MG63 (cell line): ENCODE measurements around the gene ZFP1. TPM values are rescaled to one million over a fixed set of nuclear protein-coding genes. Genes with fewer than 3 reads are reported as not detected.
A peak's percentile ranks its signal among the peaks of the same experiment; 100 is the strongest.

Experiments
- DNase-seq: peaks from one replicate; pipeline ENCODE4 v3.0.0-alpha.2; 2020
- H3K27me3 ChIP-seq: fragments of 250-450 bp; sonication (Bioruptor Pico); 2 replicates; pipeline ENCODE4 v1.5.1; 2020; ENCODE audit warnings: mild to moderate bottlenecking, moderate library complexity
- H3K36me3 ChIP-seq: fragments of 250-450 bp; sonication (Bioruptor Pico); 2 replicates; pipeline ENCODE4 v1.5.1; 2020; ENCODE audit warnings: mild to moderate bottlenecking, moderate library complexity
- H3K4me3 ChIP-seq: fragments of 250-450 bp; sonication (Bioruptor Pico); 2 replicates; pipeline ENCODE4 v1.5.1; 2020; ENCODE audit warnings: mild to moderate bottlenecking, moderate library complexity
- H3K9me3 ChIP-seq: fragments of 250-450 bp; sonication (Bioruptor Pico); 2 replicates; pipeline ENCODE4 v1.5.1; 2020; ENCODE audit warnings: mild to moderate bottlenecking, moderate library complexity
- total RNA-seq: library from RNA; depleted of rRNA; stranded (reverse); fragments of >200 nt; shearing (Covaris generic); gene quantifications from 2 replicates; pipeline ENCODE4 v1.2.3, GENCODE V29; 2014; ENCODE audit warnings: low replicate concordance

The ZFP1 gene
- total RNA-seq, 1 experiment from 2014 or later = 4.0 TPM

DNA sequence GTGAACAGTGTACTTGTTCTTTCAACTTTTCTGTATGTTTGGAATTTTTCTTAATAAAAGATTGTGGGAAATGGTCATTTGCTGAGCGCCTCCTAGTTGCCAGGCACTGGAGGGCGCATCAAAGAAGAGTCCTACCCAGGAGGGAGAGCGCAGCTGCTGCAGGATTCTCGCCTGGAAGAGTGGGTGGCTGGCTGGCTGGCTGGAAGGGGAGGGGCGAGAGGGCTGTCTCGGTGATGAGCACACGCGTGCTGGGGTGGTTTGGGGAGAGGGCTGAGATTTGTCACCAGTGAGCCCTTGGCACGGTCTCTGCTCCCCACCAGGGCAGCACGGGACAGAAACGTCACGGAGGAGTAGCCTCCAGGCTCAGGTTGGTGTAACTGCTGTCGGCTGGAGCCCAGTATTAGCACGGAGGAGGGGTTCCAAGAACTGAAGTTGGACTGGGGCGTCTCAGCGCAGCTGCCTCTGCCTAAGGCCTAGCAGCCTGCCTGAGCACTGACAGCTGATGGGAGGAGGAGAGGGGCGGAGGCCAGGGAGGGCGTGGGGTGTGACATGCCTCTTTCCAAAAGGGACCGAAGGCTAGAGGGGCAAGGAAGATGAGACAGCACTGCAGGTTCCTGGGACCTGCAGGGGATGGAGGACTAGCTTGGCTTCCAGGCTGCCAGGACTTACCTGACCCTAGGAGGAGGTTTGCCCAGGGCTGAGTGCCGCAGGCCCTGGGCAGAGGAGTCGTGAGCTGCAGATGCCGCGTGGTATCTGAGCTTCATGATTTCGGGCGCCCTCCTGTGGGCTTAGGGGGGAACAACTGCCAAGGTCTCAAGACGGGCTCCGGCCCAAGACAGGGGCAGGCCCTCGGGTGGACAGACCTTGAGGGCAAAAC, 37.4 kb upstream of the ZFP1 start:
- no peak overlapping the region for H3K4me3 ChIP-seq

DNA sequence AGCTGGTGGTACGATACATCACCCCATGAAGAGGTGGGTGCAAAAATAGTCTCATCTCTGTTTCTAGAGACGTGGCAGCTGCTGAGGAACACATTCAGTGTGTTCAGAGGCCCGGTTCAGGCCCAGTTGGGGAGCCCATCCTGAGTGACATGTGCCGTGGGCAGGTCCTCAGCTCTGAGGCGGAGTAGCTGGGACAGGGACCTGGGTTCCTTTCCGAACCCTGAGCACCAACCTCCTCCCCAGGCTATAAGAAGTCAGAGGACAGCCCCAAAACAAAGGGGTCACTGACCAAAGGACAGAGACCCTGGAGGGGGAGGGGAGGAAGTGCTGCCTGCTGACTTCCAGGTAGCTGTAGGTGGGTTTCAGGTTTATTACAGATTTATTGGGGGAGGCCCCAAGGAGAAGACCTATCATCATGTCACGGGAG, 36.8 kb upstream of the ZFP1 start:
- H3K9me3 ChIP-seq = no peaks in the 10 kb centered on the region
- no peak overlapping the region for H3K4me3 ChIP-seq
- DNase-seq = no peak
- H3K27me3 ChIP-seq = no peaks in the 10 kb centered on the region
- no peaks in the 10 kb centered on the region for H3K36me3 ChIP-seq

More for the DNA sequence above, 37.4 kb upstream of the ZFP1 start:
- Histone ChIP-seq H3K36me3 (no peaks in the 10 kb centered on the region), H3K27me3 (no peaks in the 10 kb centered on the region), H3K9me3 (no peaks in the 10 kb centered on the region)
- peak; percentile 85 for DNase-seq

DNA sequence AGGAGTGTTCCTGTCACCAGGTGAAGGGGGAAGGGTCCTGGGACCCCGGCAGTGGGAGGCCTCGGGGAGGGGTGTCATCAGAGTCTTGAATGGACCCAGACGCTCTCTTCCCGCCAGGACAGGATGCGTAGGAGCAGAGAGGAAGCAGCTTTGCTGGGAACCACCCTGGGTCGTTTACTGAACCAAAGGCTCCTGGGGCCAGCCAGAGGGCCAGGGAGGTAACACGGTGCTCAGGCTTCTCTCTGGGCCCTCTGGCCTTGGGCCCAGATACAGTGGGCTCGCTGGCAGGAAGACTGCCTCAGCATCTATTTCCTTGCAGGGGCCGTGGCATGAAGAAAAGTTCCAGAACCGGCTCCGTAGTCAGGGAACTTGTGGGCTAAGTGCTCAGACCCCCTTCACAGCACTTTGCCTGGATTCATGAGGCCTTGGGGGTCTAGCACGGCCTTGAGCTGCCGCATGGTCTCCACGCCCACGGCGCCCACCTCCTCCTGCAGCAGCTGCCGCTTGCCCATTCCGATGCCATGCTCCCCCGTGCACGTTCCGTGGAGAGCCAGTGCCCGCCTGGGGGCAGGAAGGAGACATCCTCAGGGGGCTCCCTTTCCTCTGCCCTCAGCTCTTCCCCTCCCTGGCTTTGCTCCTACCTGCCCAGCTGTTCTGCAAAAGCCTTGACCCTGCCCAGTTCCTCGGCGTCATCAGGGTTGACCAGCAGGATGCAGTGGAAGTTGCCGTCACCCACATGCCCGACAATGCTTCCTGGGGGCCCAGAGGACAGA, 36.2 kb upstream of the ZFP1 start:
- DNase-seq = no peak
- no peak overlapping the region for H3K4me3 ChIP-seq
- H3K27me3 ChIP-seq = no peaks in the 10 kb centered on the region
- no peaks in the 10 kb centered on the region for H3K36me3 ChIP-seq
- no peaks in the 10 kb centered on the region for H3K9me3 ChIP-seq

DNA sequence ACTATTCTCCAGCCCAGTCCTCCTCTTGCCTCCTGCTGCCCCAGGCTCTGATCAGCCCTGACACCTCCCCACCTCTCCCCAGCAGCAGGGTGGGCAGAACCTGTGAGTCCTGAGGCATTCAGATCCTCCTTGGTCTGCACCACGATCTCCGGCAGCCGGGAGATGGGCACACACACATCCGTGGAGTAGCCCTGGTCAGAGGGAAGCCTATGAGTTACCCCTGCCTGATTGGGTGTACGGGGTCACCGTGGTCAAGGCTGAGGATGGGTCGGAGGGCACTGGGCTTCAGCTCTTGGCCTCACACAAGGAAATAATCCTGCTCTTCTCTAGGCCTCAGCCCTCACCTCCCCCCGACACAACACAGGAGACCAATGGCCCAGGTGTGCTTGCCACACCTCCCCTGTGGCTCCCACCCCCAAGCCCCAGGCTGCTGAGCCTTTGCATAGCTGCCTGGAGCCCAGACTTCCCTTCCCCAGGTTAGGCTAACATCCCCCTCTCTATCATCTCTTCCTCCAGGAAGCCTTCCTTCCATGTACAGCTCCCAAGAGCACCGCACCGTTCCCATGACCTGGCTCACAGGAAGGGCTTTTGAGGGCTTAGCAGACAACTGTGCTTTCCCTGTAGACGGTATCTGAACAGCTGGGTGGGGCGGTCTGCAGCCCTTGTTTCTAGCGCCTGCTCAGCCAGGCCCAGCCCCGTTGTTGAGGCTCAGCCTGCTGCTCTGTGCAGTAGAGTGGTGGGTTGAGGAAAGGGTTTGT, 35.4 kb upstream of the ZFP1 start:
- H3K9me3 ChIP-seq = no peaks in the 10 kb centered on the region
- no peak overlapping the region for H3K4me3 ChIP-seq
- no peak for DNase-seq
- no peaks in the 10 kb centered on the region for H3K36me3 ChIP-seq
- H3K27me3 ChIP-seq = no peaks in the 10 kb centered on the region

DNA sequence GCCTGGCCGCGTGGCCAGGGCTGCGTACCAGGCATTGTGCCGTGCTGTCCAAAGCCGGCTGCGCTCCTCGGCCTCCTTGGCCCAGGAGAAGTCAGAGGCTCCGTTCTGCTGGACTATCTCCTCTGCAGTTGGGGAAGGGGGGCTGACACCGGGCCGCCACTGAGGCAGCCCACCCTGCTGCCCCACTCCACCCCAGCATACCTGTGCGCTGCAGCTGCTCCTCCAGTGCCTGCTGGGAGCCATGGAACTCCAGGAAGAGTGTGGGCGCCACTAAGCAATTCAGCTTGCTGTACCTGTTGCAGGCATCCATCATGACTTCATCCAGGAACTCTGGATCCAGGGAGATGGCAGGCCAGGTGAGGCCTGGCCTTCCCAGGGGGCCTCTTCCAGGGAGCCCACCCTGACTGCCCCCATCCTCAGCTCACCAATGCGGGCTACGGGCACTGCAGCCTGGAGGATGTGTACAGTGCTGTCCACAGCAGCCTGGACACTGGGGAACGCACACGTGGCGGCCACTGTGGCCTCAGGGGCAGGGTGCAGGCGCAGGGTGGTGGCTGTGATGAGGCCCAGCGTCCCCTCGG, 34.7 kb upstream of the ZFP1 start:
- Histone ChIP-seq H3K36me3 (no peaks in the 10 kb centered on the region), H3K9me3 (no peaks in the 10 kb centered on the region), H3K4me3 (no peak overlapping the region), H3K27me3 (no peaks in the 10 kb centered on the region)
- no peak for DNase-seq

GRCh38 chr16:75114179-75114945, 34.0 kb upstream of the ZFP1 start:
- Histone ChIP-seq H3K27me3 (no peaks in the 10 kb centered on the region), H3K9me3 (no peaks in the 10 kb centered on the region), H3K4me3 (no peak overlapping the region), H3K36me3 (no peaks in the 10 kb centered on the region)
- DNase-seq = no peak

GRCh38 chr16:75114946-75115825, 33.1 kb upstream of the ZFP1 start:
- no peak for DNase-seq

GRCh38 chr16:75116081-75116910, 32.0 kb upstream of the ZFP1 start, which contains the start of gene LDHD:
Gene LDHD (minus strand): TSS chr16:75116780. CDS start chr16:75116720, 60 bp downstream.
- Histone ChIP-seq H3K36me3 (no peaks in the 10 kb centered on the region), H3K4me3 (no peak within 1 kb of the TSS)
- DNase-seq = peak; percentile 31

More at GRCh38 chr16:75114946-75115825, 33.1 kb upstream of the ZFP1 start:
- H3K36me3 ChIP-seq = no peaks in the 10 kb centered on the region
- no peaks in the 10 kb centered on the region for H3K9me3 ChIP-seq
- no peak overlapping the region for H3K4me3 ChIP-seq
- H3K27me3 ChIP-seq = no peaks in the 10 kb centered on the region

DNA sequence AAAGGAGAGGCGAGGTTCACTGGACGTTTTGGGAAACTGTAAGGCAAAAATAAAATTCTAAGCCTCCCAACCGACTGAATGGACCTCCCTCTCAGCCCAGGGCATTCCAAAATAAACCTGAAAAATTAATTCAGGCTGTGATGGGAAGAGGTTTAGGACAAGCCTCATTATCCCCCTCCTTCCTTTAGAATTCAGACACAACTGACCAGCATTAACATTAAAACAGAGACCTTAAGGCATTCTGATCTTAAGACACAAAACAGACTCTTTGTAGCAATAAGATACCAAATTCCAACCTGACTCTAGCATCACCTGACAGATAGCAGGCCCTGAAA, 31.4 kb upstream of the ZFP1 start:
- H3K4me3 ChIP-seq = no peak overlapping the region
- no peaks in the 10 kb centered on the region for H3K27me3 ChIP-seq
- H3K9me3 ChIP-seq = no peaks in the 10 kb centered on the region
- DNase-seq = no peak
- no peaks in the 10 kb centered on the region for H3K36me3 ChIP-seq

More at GRCh38 chr16:75116081-75116910, 32.0 kb upstream of the ZFP1 start, which contains the start of gene LDHD:
- Histone ChIP-seq H3K27me3 (no peaks in the 10 kb centered on the region), H3K9me3 (no peaks in the 10 kb centered on the region)

DNA sequence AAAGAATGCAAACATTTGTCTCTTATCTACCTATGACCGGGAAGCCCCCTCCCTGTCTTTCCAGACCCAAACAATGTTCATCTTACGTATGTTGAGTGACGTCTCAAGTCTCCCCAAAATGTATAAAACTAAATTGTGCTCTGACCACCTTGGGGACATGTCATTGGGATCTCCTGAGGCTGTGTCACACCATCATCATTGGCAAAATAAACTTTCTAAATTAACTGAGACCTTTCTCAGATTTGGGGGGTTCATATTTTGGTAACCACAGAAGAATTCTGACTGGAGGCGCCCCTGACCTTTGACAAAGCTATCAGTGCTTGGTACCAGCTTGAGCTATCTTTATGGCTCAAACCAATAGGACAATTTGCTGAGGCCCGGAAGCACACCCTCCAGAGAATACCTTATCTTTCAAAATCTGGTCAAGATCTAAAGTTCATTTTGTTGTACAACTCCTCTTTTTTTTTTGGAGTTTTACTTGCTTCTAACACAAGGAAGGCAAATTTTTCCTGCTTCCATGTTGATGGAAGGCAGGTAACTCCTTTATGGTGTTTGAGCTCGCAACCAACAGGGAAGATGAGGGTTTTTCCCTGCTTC, 29.3 kb upstream of the ZFP1 start:
- Histone ChIP-seq H3K4me3 (no peak overlapping the region), H3K36me3 (no peaks in the 10 kb centered on the region), H3K9me3 (0 out of 2 replicates have a peak, but pooled peaks cover 2% of the 10 kb centered on the region), H3K27me3 (no peaks in the 10 kb centered on the region)
- DNase-seq = no peak

DNA sequence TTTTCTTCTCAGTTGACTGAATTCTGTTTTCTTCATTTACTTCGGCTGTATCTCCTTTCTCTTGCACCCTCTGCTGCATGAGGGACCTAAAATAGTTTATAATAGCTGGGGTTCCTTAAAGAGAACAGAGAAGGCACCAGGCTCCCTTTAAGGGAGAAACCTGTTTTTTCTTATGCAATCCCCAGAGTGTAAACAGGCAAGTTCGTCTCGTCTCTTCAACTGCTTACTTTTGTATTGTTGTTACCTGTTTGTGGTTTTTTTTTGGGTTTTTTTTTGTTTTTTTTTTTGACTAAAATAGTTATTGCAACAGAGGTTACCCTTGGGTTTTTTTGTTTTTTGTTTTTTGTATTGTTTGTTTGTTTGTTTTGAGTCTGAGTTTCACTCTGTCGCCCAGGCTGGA, 28.1 kb upstream of the ZFP1 start:
- H3K27me3 ChIP-seq = no peaks in the 10 kb centered on the region
- no peak overlapping the region for H3K4me3 ChIP-seq
- no peaks in the 10 kb centered on the region for H3K36me3 ChIP-seq
- 0 out of 2 replicates have a peak, but pooled peaks cover 2% of the 10 kb centered on the region for H3K9me3 ChIP-seq
- no peak for DNase-seq

DNA sequence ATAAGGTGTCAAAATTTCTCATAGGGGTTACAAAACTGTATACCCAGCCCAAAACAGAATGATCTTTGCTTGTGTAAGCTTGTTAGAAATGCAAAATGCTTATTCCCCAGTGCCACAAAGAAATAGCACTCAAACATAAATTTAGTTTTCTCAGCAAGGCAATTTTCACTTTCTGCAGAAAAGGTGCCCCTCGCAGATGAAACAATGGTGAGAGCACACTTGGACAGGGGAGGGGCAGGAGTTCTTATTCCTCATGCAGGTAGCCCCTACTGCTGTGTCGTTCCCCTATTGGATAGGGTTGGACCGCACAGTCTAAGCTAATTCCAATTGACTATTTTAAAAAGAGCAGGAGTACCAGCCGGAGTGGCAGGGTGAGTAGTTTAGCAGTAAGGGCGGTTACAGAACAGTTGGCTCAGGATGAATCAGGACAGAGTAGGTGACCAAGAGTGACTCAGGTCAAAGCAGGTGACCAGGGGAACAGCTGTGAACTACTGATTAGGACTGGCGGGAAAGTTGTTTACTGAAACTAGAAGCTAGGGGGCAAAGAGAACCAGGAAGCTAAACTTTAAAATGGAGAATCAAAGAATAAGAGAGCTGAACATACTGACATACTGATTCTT, 26.3 kb upstream of the ZFP1 start:
- DNase-seq = no peak
- H3K27me3 ChIP-seq = no peaks in the 10 kb centered on the region

DNA sequence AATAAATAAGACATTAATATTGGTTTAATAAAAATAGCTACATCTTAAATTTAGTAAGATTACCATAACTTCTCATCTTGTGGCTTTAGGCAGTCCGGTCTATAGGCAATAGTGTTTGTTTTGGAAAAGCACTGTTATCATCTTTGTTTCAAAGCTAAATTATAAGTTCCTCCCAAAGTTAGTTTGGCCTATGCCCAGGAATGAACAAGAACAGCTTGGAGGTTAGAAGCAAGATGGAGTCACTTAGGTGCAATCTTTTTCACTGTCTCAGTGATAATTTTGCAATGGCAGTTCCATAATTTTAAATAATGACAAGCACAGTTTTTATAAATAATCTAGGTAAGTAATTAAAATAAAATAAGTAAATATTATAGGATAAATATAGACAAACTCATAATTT, 25.7 kb upstream of the ZFP1 start:
- H3K27me3 ChIP-seq = no peaks in the 10 kb centered on the region
- no peak overlapping the region for H3K4me3 ChIP-seq
- H3K36me3 ChIP-seq = no peaks in the 10 kb centered on the region
- 0 out of 2 replicates have a peak, but pooled peaks cover 2% of the 10 kb centered on the region for H3K9me3 ChIP-seq
- DNase-seq = no peak

More for the DNA sequence above, 26.3 kb upstream of the ZFP1 start:
- Histone ChIP-seq H3K4me3 (no peak overlapping the region), H3K9me3 (0 out of 2 replicates have a peak, but pooled peaks cover 2% of the 10 kb centered on the region), H3K36me3 (no peaks in the 10 kb centered on the region)
